HG02943 (cell line): ENCODE results near the gene SPATS2L.

Experiments
- ATAC-seq: cut with Tn5 transposase; IDR thresholded peaks from one replicate; pipeline ENCODE4 v1.9.1; 2021; ENCODE audit warnings: mild to moderate bottlenecking, low read depth, moderate library complexity; ENCODE audit not compliant: unreplicated experiment

The SPATS2L gene

DNA sequence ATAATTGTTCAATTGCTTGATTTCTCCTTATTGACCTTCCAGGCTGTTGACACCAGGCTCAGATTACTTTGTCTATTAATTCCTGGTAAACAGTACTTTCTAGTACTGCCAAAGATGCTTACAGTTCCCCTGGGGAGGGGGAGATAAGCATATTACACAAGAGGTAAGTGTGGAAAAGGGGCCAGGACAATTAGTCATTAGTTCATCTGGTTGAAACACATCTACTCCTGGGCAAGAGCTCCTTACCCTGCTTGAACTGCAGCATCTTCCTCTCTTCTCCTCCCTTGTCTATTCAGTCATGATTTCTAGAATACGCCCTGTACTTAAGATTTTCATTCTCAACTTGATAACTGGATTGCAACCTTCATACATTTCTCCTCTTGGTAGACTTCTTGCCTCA, 10.4 kb upstream of the SPATS2L start:
- no peak for ATAC-seq

DNA sequence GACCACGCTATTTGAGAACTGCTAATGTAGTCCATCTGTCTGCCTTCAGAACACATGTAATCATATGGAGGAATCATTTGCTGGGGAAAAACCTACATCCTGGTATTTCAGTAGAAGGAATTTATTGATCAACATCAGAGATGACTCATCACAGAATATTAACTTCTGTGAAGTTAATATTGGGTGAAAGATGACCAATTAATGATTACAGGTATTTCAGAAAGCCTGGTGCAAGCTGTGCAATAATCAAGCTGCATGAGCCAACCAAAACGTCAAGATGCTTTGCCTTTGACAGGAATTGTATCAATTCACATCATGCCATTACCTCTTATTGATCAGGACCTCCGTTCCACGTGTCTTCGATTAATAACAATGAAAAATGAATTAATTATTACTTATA, 9.4 kb upstream of the SPATS2L start:
- no peak for ATAC-seq

DNA sequence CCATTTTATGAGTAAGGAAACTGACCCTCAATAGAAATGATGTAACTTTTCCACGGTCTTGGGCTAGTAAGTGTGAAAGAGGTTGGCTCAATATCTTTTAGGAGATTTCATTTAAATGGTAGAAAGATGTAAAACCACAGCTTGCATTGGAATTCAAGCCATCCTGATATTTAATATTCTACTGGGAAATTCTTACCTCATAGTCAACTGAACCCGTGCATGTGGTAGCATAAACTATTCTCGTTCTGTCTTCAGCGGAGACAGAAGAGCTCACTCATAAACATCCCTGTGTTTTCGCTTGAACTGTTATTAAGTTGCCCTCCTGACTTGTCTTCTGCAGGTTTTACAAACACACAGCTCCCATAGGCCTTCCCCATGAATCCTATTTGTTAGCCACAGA, 8.5 kb upstream of the SPATS2L start:
- ATAC-seq: no peak

DNA sequence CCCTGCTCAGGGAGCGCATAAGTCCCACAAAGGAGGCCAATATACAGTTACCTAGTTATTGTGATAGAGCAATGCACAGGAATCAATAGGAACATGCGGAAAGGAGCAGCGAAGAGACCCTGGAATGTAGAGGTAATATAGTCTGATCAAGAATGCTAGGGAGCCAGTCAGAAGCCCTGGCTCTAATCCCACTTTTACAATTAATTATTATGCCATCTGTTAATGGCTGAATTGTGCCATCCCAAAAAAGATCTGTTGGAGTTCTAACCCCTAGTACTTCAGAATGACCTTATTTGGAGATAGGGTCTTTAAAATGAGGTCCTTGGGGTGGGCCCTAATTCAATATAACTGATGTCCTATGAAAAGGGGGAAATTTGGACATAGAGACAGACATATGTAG, 7.7 kb upstream of the SPATS2L start:
- ATAC-seq: no peak

DNA sequence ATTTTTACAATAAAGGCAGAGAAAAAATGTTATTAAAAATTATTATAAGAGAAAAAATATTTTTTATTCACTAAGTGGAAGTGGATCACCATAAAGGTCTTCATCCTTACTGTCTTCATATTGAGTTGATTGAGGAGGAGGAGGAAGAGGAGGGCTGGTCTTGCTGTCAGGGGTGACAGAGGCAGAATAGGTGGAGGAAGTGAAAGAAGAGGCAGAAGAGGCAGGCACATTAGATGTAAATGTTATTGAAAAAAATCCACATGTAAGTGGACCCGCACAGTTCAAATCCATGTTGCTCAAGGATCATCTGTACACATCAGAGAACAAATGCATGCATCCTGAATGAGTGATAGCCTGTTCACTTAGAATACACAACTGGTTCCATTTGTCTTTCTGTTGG, 6.4 kb upstream of the SPATS2L start:
- ATAC-seq: no peak

DNA sequence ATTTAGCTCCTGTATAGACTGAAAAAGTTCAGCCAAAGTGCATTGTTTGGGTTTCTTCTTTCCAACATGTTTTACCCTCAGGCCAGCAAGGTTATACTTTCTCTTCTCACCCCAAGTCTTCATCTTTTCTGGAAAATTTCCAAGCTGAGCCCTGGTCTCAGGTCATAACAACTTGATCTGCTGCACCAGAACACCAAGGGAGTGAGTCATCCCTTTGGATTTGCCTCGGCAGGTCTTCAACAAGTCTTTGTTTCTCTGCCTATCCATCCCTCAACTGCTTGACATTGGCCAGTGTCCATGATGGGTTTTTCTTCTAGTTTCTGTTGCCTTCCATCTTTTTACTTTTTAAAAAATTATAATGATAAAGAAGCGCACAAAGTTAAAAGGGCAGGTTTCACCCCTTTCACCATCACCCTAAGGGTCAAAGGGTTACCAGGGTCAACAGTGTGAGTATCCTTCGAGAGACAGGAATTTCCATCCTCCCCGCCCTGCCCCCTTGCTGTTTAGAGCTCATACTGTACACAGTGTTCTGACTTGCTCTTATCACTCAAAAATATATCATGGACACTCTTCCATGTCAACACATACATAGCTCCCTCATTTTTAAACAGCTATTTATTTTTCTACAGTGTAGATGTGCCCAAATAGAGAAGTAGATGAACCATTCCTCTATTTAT, 5.7 kb upstream of the SPATS2L start:
- no peak for ATAC-seq

DNA sequence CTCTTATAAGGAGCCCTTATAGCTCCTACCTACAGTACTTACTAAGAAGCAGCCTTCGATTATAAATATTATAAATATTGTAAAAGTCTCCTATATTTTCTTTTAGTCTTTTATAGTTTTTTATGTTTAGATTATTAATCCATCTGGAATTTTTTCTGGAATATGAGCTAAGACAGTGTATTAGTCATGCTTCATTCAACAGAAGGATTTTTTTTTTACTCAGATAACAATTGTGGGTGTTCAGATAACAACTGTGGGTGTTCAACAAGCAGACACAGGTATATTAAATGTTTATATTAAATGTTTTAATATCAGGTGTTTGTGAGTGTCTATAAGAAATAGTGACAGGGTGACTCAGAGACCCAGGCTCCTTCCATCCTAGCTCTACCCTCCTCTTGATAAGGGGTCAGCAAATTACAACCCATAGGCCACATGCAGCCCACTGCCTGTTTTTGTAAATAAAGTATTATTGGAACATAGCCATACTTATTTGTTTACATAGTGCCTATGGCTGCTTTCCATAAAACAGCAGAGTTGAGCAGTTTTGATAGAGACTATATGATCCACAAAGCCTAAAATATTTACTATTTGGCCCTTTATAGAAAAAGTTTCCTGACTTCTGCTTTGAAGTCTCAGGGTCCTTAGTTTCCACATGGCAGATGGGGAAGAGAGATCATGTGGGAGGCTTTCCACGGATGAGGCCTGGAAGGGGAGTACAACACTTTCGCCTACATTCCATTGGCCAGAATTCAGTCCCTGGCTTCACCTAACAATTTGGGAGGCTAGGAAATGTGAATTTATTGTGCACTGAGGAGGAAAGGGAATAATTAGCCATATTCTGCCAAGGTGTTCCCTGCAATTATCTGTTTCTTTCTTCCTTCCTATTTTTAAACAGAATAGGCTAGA, 4.3 kb upstream of the SPATS2L start:
- no peak for ATAC-seq

DNA sequence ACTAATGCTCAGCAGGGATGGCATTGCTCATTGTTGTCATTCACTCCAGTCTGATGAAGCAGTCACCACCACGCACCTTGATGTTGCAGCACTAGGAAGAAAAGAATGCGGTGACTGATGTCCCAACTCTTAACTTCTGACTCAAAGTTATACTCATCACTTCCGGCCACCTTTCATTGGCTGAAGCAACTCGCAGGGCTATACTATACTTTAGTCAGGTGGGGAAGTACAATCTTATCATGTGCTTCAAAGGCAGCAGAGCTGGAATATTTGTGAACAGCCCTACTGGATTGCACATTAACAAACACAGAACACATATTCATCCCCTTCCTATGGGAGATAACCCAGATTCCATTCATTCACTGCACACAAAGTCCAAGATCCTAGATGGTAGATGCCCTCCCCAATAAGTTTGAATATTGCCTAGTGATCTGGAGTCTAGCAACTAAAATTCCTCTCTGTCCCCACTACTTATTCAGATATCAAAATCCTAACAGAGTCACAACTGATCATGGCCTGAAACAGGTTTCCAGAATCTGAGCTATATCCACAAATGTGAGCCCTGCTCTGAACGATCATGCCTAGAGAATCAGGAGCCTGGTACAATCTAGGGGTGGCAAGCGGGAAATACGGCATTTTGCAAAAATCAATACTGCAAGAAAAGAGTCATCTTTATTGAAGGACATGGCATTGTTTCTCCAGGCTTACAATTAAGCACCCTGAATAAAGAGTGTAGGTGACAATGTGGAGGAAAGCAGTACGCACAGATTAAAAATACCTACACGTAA, 3.4 kb upstream of the SPATS2L start:
- no peak for ATAC-seq

DNA sequence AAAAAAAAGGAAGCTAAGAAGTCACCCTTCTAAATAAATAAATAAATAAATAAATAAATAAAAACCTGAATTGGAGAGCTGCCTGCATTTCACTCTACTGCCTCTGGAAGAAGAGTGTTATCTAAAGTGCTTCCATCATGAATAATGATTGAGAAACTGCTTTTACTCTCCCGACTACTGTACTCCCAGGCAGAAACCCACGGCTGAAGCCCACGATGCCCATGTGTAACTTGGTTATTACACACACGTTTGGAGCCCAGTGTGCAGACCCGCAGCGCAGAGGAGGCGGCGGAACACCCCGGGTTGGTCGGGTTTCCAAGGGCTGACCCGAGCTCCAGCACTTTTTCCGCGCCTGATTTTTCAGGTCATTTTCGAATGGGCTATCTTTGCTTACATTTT, 697 bp upstream of the SPATS2L start:
- no peak for ATAC-seq

DNA sequence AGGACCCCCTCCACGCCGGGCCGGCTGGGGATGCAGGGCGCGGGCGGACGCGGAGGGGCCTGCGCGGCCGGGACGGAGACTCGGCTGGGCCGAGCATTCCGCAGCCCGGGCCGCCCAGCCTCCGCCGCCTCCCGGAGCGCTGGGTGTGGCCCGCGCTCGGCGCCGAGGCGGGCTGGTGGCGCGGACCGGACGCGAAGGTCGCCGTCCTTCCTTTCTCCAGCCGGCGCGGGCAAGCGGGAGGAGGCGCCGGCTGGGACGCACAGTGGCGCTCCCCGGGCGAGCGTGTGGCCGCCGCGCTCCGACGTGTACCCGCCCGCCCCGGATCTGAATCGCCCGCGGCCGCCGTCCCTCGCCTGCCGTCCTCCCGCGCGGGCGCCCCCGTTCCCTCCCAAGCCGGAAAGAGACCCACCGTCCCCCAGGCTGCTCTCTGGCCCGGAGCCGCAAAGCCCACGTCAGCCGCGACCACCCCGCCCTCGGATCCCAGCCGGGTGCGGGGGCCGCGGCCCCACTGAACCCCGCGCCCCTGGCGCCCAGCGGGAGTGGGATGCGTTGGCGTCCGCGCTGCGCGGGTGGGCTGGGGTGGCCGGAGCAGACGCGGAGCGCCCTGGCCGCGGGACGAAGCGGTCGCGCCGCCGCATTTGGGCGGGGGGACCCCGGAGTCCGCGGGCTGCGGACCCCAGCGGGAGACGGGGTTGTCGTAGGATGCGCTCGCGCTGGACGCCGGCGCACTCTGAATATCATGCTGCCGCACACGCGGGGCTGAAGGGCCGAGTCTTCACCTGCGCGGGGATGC, 634 bp downstream of the SPATS2L start:
- ATAC-seq: peak; percentile 55

DNA sequence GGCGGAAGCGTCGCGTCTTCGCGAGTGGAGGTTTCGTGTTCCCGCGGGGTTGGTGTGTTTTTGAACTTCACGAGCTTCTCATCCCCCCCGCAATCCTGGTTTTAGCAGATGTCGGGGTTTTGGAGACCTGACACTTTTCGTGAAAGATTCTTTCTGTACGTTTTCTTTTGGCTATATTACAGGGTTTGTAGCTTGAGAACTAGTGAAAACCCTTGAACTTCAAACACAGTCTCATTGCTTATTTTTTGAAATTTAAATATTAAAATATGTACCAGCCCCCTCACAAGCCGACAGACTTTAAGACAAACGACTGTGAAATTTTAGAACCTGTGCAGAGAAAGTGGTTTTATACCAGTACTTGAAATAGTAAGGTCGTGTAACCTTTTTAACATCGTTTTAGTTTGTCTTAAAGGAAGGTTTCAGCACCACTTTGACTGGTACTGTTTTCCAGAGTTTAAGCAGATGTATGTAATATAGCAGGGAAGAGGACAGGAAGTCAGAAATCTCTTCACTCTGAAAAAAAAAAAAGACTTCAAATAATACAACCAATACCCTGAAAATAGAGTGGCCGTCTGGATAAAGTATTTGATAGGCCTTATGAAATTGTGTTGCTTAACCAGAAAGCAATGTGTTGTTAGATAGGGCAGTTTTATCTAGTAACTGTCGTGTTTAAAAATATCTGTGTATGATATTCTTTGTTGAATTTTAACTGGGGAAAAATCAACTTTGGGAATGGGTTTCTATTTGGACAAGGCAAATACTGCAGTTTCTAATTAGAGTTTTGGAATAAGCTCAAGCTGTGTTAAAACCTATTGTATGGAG, 1.4 kb downstream of the SPATS2L start:
- no peak for ATAC-seq

DNA sequence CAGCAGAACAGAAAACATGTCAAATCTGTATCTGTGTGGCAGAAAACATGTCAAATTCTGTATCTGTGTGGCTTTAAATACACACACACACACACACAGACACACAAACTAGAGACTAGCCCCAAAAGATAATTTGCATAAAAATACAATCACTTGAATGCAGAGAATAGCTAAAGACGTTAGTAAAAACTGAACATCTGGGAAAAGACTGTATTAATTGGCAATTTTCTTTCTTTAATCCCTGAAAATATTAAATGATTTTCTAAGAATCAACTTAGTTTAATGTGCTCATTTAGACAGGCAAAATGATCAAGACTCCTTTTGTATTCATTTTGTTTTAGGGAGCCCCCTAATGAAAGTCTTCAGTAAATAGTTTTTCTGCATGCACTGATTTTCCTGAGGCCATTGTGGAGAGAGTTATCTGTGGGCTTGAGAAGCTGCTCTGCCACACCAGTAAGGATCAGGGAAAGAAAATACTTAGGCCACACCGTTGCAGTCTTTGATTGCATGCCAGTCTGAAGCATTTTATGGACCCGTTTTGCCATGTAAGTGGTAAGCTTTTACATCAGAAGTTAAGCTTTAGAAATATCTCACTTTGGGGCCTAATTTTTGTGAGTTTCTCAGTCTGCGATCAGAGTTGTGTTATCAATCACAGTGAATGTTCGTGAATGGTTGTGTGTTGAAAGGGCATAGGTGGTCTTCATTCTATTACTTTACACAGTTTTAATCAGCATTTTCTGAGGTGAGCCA, 2.2 kb downstream of the SPATS2L start:
- ATAC-seq: no peak

DNA sequence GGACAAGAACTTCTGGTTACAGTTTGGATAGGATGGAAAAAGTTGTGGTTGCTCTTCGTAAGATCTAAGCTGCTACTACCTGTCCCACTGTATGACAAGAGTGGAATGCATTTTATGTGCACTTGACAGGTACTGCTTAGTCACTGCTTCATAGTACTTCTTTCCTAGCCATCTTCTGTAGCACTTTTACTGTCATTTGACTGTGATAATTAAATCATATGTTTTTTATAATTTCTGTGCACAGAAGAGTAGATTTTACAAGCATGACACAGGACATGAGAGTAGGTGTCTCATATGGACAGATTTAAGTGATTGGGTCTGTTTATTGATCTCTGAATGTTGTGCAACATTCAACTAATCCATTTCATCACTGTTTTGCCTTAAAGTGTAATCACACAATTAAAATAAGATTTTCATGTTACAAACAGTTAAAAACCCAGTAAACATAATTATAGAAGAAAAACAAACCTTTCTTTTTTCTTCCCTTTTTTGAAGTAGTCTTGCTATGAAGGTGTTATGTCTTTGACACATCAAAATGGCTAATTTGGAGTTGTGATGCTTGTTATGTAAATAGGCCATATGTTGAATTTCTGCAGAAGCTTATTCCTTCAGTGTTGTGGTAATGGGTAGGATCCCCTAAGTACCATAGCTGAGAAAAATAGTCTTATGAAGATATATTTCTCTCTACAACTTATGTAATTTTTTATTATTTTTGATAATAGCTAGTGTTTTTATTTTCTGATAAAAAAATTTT, 3.0 kb downstream of the SPATS2L start:
- no peak for ATAC-seq

DNA sequence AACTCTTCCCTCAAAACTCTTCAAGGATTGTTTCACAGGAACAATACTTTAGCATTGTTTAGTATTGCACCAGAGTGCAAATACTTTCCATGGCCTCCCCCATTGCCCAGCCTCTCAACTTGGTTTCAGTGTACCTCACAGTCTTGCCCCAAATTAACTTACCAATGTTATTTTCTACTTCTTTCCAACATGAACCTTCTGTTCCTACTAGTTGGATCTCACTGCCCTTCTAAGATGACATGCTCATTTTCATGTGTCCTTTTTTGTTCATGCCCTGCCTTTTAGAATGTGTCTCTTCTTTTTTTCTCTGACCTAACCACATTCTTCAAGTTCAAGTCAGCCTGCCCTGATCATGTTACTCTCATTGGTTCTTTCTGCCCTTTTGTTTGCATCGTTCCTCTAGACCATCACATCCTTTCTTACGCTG, 4.1 kb downstream of the SPATS2L start:
- ATAC-seq: no peak

DNA sequence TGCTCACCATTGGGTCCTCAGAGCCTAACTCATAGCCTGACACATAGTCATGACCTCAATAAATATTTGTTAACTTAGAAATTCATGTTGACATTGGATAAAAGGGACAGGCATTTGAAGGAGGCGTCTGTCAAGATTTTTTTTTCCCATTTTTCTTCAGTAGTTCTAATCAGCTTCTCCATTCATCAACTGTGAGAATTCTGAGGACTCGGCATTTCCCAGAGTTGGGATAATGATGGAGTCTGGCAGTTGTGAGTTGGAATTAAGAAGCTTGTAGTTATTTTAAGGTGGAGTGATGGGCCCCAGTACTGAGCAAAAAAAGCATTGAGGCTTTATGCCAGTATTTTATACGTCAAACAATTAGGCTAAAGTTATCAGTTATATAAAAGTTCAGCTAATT, 4.6 kb downstream of the SPATS2L start:
- no peak for ATAC-seq

DNA sequence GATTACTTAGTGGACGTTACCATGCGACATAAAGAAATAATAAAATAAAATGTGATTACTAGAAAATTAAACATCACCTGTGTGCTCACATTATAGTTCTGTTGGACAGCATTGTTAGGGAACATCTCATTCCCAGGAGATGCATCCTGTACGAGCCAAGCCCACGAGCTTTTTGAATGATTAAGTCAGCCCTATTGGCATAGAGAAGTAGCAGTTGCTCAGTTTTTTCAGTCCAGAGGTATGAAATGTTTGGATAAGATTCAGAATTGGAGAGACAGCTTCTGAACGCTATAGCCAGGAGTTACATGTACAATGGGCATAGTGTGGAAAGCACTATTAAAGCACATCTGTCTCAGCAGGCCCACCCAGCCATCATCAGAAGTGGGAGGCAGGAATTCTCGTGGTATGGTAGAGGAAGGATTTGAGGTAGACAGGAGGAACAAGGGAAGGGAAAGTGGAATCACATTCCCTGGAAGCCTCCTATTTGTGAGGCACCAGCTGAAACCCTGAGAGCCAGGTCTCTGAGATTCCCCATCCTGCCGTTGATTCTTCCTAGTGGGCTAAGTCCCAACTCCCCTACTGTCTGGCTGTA, 8.6 kb downstream of the SPATS2L start:
- no peak for ATAC-seq

DNA sequence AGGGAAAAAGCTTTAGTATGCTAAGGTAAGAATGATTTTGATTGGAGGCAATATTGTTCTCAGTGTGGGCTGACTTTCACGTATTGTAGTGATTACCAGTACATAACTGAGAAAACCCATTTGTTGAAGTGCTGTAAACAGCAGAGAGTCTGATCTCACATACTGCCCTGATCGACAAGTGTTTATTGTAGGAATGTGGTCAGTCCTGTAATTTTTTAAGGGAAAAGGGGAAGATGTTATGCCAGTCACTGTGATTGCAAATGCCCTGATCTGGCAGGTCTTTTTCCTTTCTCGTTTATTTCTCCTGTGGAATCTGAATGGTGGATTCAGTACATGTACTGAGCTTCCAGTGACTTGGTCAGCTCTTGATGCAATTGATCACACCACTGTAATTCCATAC, 11.5 kb downstream of the SPATS2L start:
- no peak for ATAC-seq

DNA sequence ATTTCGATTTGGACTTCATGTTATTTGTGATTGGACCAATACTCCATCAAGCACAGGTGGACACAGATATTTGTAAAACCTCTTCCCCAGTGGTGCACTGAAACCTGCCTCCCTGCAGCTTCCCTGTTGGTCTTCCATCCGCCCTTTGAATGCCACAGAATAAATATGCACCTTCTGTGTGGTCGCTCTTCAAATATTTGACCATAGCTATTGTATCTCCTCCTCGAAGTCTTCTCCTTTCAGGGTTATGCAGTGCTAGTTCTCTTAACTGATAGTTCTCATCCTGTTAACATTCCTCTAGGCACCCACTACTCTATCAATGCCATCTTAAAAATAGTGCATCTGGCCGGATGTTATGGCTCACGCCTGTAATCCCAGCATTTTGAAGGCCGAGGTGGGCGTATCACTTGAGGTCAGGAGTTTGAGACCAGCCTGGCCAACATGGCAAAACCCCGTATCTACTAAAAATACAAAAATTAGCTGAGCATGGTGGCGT, 12.5 kb downstream of the SPATS2L start:
- no peak for ATAC-seq
